ENCODE data around the gene ATF3.
"Not testable (repeated sequence)": the region's sequence is repeated elsewhere in the genome, so short reads cannot be mapped to it uniquely, and the experiment has no call there.

Gene ATF3

GRCh38 chr1:212629450-212630157, 21.0 kb downstream of the ATF3 start:
- no peak for DNase-seq

- DNase-seq: no peak
Measured at GRCh38 chr1:212630158-212630900, 21.8 kb downstream of the ATF3 start.

GRCh38 chr1:212633161-212633560, 24.6 kb downstream of the ATF3 start:
- no peak for DNase-seq

- DNase-seq: no peak
Measured at GRCh38 chr1:212634252-212634651, 25.7 kb downstream of the ATF3 start.

GRCh38 chr1:212635141-212635631, 26.6 kb downstream of the ATF3 start:
- no peak for DNase-seq

- DNase-seq: no peak
Measured at GRCh38 chr1:212637902-212638301, 29.3 kb downstream of the ATF3 start.

GRCh38 chr1:212638492-212639151, 30.1 kb downstream of the ATF3 start:
- no peak for DNase-seq

- DNase-seq: not testable (repeated sequence)
Measured at GRCh38 chr1:212639524-212639923, 31.0 kb downstream of the ATF3 start.

GRCh38 chr1:212640223-212640878, 31.8 kb downstream of the ATF3 start:
- DNase-seq: no peak

- DNase-seq: no peak
Measured at GRCh38 chr1:212641956-212642355, 33.4 kb downstream of the ATF3 start.

- DNase-seq: no peak
Measured at GRCh38 chr1:212643877-212644276, 35.3 kb downstream of the ATF3 start.

GRCh38 chr1:212644866-212645545, 36.4 kb downstream of the ATF3 start:
- DNase-seq: no peak

- DNase-seq: no peak
Measured at GRCh38 chr1:212645546-212646543, 37.3 kb downstream of the ATF3 start.

- no peak for DNase-seq
Measured at GRCh38 chr1:212646588-212646987, 38.0 kb downstream of the ATF3 start.

GRCh38 chr1:212647004-212647403, 38.4 kb downstream of the ATF3 start:
- no peak for DNase-seq

- no peak for DNase-seq
Measured at GRCh38 chr1:212648431-212648830, 39.9 kb downstream of the ATF3 start.

- no peak for DNase-seq
Measured at GRCh38 chr1:212649020-212649419, 40.5 kb downstream of the ATF3 start.

- no peak for DNase-seq
Measured at GRCh38 chr1:212650228-212650627, 41.7 kb downstream of the ATF3 start.

GRCh38 chr1:212651521-212651920, 43.0 kb downstream of the ATF3 start:
- DNase-seq: no peak

GRCh38 chr1:212651977-212652376, 43.4 kb downstream of the ATF3 start:
- no peak for DNase-seq

- no peak for DNase-seq
Measured at GRCh38 chr1:212652609-212653008, 44.0 kb downstream of the ATF3 start.
